ENCODE measurements around the gene MKI67.
"Not testable (repeated sequence)": the region's sequence is repeated elsewhere in the genome, so short reads cannot be mapped to it uniquely, and the experiment has no call there.

Gene MKI67

GRCh38 chr10:128110339-128110738 is 15.9 kb downstream of the MKI67 start:
- Mint-ChIP-seq H3K4me3 (no peak overlapping the region), H3K9me3 (no peaks in the 10 kb centered on the region), H3K4me1 (ENCODE audit: low read depth) (peaks cover 14% of the 10 kb centered on the region)

GRCh38 chr10:128109707-128110106 is 16.5 kb downstream of the MKI67 start:
- Mint-ChIP-seq H3K27me3 (ENCODE audit: low read depth) (no peaks in the 10 kb centered on the region), H3K4me1 (ENCODE audit: low read depth) (peaks cover 15% of the 10 kb centered on the region), H3K4me3 (no peak overlapping the region), H3K36me3 (ENCODE audit: low read depth) (peaks cover 47% of the 10 kb centered on the region), H3K9me3 (no peaks in the 10 kb centered on the region), H3K27ac (no peak overlapping the region)
- DNase-seq (ENCODE audit: low spot score) = no peak

More at GRCh38 chr10:128110339-128110738, 15.9 kb downstream of the MKI67 start:
- H3K27ac Mint-ChIP-seq = no peak overlapping the region
- DNase-seq (ENCODE audit: low spot score) = no peak
- no peaks in the 10 kb centered on the region for H3K27me3 Mint-ChIP-seq (ENCODE audit: low read depth)
- H3K36me3 Mint-ChIP-seq (ENCODE audit: low read depth) = peaks cover 52% of the 10 kb centered on the region

GRCh38 chr10:128105383-128105782 is 20.8 kb downstream of the MKI67 start:
- H3K4me1 Mint-ChIP-seq (ENCODE audit: low read depth) = peaks cover 20% of the 10 kb centered on the region
- peak overlapping the region; percentile 39 for H3K27ac Mint-ChIP-seq
- H3K4me3 Mint-ChIP-seq = no peak overlapping the region
- no peaks in the 10 kb centered on the region for H3K9me3 Mint-ChIP-seq
- peaks cover 40% of the 10 kb centered on the region for H3K36me3 Mint-ChIP-seq (ENCODE audit: low read depth)
- H3K27me3 Mint-ChIP-seq (ENCODE audit: low read depth) = no peaks in the 10 kb centered on the region
- DNase-seq (ENCODE audit: low spot score) = no peak

- Mint-ChIP-seq H3K4me3 (peak overlapping the region; percentile 12), H3K4me1 (ENCODE audit: low read depth) (peaks cover 22% of the 10 kb centered on the region), H3K27me3 (ENCODE audit: low read depth) (no peaks in the 10 kb centered on the region), H3K9me3 (no peaks in the 10 kb centered on the region), H3K27ac (peak overlapping the region; percentile 55), H3K36me3 (ENCODE audit: low read depth) (peaks cover 51% of the 10 kb centered on the region)
- DNase-seq (ENCODE audit: low spot score) = no peak
Measured at GRCh38 chr10:128103229-128103714, 23.0 kb downstream of the MKI67 start.

GRCh38 chr10:128102480-128103228 is 23.6 kb downstream of the MKI67 start:
- H3K36me3 Mint-ChIP-seq (ENCODE audit: low read depth) = peaks cover 58% of the 10 kb centered on the region
- H3K27ac Mint-ChIP-seq = peak overlapping the region; percentile 38
- H3K9me3 Mint-ChIP-seq = no peaks in the 10 kb centered on the region
- no peaks in the 10 kb centered on the region for H3K27me3 Mint-ChIP-seq (ENCODE audit: low read depth)
- no peak for DNase-seq (ENCODE audit: low spot score)
- H3K4me3 Mint-ChIP-seq = no peak overlapping the region
- peaks cover 22% of the 10 kb centered on the region for H3K4me1 Mint-ChIP-seq (ENCODE audit: low read depth)

- no peak for DNase-seq (ENCODE audit: low spot score)
- Mint-ChIP-seq H3K27me3 (ENCODE audit: low read depth) (no peaks in the 10 kb centered on the region), H3K4me3 (no peak overlapping the region), H3K36me3 (ENCODE audit: low read depth) (peaks cover 64% of the 10 kb centered on the region), H3K9me3 (no peaks in the 10 kb centered on the region), H3K4me1 (ENCODE audit: low read depth) (peaks cover 28% of the 10 kb centered on the region), H3K27ac (no peak overlapping the region)
Measured at GRCh38 chr10:128101901-128102300, 24.3 kb downstream of the MKI67 start.

- no peak overlapping the region for H3K27ac Mint-ChIP-seq
- no peak overlapping the region for H3K4me3 Mint-ChIP-seq
- peaks cover 43% of the 10 kb centered on the region for H3K4me1 Mint-ChIP-seq (ENCODE audit: low read depth)
Measured at GRCh38 chr10:128099901-128100300, 26.3 kb downstream of the MKI67 start.

GRCh38 chr10:128098631-128099030 is 27.6 kb downstream of the MKI67 start:
- Mint-ChIP-seq H3K36me3 (ENCODE audit: low read depth) (peaks cover 83% of the 10 kb centered on the region), H3K27me3 (ENCODE audit: low read depth) (no peaks in the 10 kb centered on the region), H3K4me1 (ENCODE audit: low read depth) (peaks cover 36% of the 10 kb centered on the region), H3K9me3 (no peaks in the 10 kb centered on the region), H3K4me3 (no peak overlapping the region), H3K27ac (no peak overlapping the region)
- no peak for DNase-seq (ENCODE audit: low spot score)

More at GRCh38 chr10:128099901-128100300, 26.3 kb downstream of the MKI67 start:
- DNase-seq (ENCODE audit: low spot score) = no peak
- Mint-ChIP-seq H3K9me3 (no peaks in the 10 kb centered on the region), H3K36me3 (ENCODE audit: low read depth) (peaks cover 83% of the 10 kb centered on the region), H3K27me3 (ENCODE audit: low read depth) (no peaks in the 10 kb centered on the region)

GRCh38 chr10:128097783-128098182 is 28.4 kb downstream of the MKI67 start:
- peaks cover 75% of the 10 kb centered on the region for H3K36me3 Mint-ChIP-seq (ENCODE audit: low read depth)
- no peaks in the 10 kb centered on the region for H3K9me3 Mint-ChIP-seq
- peak overlapping the region; percentile 10 for H3K27ac Mint-ChIP-seq
- H3K4me3 Mint-ChIP-seq = no peak overlapping the region
- H3K27me3 Mint-ChIP-seq (ENCODE audit: low read depth) = no peaks in the 10 kb centered on the region
- DNase-seq (ENCODE audit: low spot score) = no peak
- peaks cover 30% of the 10 kb centered on the region for H3K4me1 Mint-ChIP-seq (ENCODE audit: low read depth)

GRCh38 chr10:128096486-128097199 is 29.6 kb downstream of the MKI67 start:
- H3K27me3 Mint-ChIP-seq (ENCODE audit: low read depth) = no peaks in the 10 kb centered on the region
- DNase-seq (ENCODE audit: low spot score) = no peak
- peaks cover 66% of the 10 kb centered on the region for H3K36me3 Mint-ChIP-seq (ENCODE audit: low read depth)
- H3K4me1 Mint-ChIP-seq (ENCODE audit: low read depth) = peaks cover 30% of the 10 kb centered on the region
- no peaks in the 10 kb centered on the region for H3K9me3 Mint-ChIP-seq
- peak overlapping the region; percentile 80 for H3K27ac Mint-ChIP-seq
- H3K4me3 Mint-ChIP-seq = peak overlapping the region; percentile 23

- peak; percentile 24 for DNase-seq (ENCODE audit: low spot score)
- Mint-ChIP-seq H3K9me3 (no peaks in the 10 kb centered on the region), H3K4me3 (peak overlapping the region; percentile 23), H3K27me3 (ENCODE audit: low read depth) (no peaks in the 10 kb centered on the region), H3K4me1 (ENCODE audit: low read depth) (peaks cover 25% of the 10 kb centered on the region), H3K27ac (peak overlapping the region; percentile 80), H3K36me3 (ENCODE audit: low read depth) (peaks cover 59% of the 10 kb centered on the region)
Measured at GRCh38 chr10:128095753-128096469, 30.3 kb downstream of the MKI67 start.

- peak overlapping the region; percentile 80 for H3K27ac Mint-ChIP-seq
- H3K36me3 Mint-ChIP-seq (ENCODE audit: low read depth) = peaks cover 54% of the 10 kb centered on the region
- H3K27me3 Mint-ChIP-seq (ENCODE audit: low read depth) = no peaks in the 10 kb centered on the region
- DNase-seq (ENCODE audit: low spot score) = no peak
- H3K9me3 Mint-ChIP-seq = no peaks in the 10 kb centered on the region
- peak overlapping the region; percentile 26 for H3K4me3 Mint-ChIP-seq
- peaks cover 25% of the 10 kb centered on the region for H3K4me1 Mint-ChIP-seq (ENCODE audit: low read depth)
Measured at GRCh38 chr10:128095027-128095752, 31.0 kb downstream of the MKI67 start.

- not testable (repeated sequence) for H3K9me3 Mint-ChIP-seq; DNase-seq (ENCODE audit: low spot score); H3K27ac Mint-ChIP-seq; H3K4me3 Mint-ChIP-seq; H3K27me3 Mint-ChIP-seq (ENCODE audit: low read depth)
- H3K4me1 Mint-ChIP-seq (ENCODE audit: low read depth) = peaks cover 25% of the 10 kb centered on the region
- H3K36me3 Mint-ChIP-seq (ENCODE audit: low read depth) = peaks cover 49% of the 10 kb centered on the region
Measured at GRCh38 chr10:128094596-128094995, 31.6 kb downstream of the MKI67 start.
